Gastroesophageal sphincter (tissue), 4 donors: Measurements from ENCODE around the gene CAND1. TPM values are rescaled to one million over a fixed set of nuclear protein-coding genes. Genes with fewer than 3 reads are reported as not detected.
A peak's percentile ranks its signal among the peaks of the same experiment; 100 is the strongest.

ENCODE experiments used
- ATAC-seq: fragments of 150-250 bp; one replicate; pipeline ENCODE4 v1.9.1; 2016; ENCODE audit warnings: mild to moderate bottlenecking, moderate library complexity
- H3K27ac ChIP-seq, 4 donors: fragments of 200-600 bp; sonication (generic) in 3 of 4; 1 replicate in 3 of 4; 2 replicates in 1 of 4; pipeline ENCODE4 v1.5.1; 2016 to 2019
- H3K27me3 ChIP-seq: fragments of 200-600 bp; sonication (generic); one replicate; pipeline ENCODE4 v1.5.1; 2019
- H3K36me3 ChIP-seq, 2 donors: fragments of 200-600 bp; sonication (generic); one replicate each; pipeline ENCODE4 v1.5.1; 2019; ENCODE audit warnings: control low read depth in 1 of 2
- H3K4me1 ChIP-seq, 3 donors: fragments of 200-600 bp; sonication (generic); 1 replicate in 2 of 3; 2 replicates in 1 of 3; pipeline ENCODE4 v1.5.1; 2016 to 2019; ENCODE audit warnings: control low read depth in 2 of 3
- H3K4me3 ChIP-seq, 2 donors: fragments of 200-600 bp; sonication (generic); one replicate each; pipeline ENCODE4 v1.5.1; 2019; ENCODE audit warnings: mild to moderate bottlenecking in 1 of 2, moderate library complexity in 1 of 2
- H3K9me3 ChIP-seq, 3 donors: fragments of 200-600 bp; sonication (generic); one replicate each; pipeline ENCODE4 v1.5.1; 2017 to 2019; ENCODE audit warnings: control low read depth in 2 of 3
- CTCF ChIP-seq, 4 experiments: fragments of 200-600 bp in 2 of 4; fragments of 450-650 bp in 2 of 4; sonication (generic) in 1 of 4; IDR thresholded peaks; one replicate each; pipeline ENCODE4 v1.5.1; 2017 to 2019; ENCODE audit warnings: antibody characterized with exemption in 4 of 4, mild to moderate bottlenecking in 2 of 4, moderate library complexity in 2 of 4
- EP300 ChIP-seq: sonication (generic); formaldehyde crosslinking; IDR thresholded peaks from one replicate; pipeline ENCODE4 v1.6.1; 2017; ENCODE audit warnings: antibody characterized with exemption, mild to moderate bottlenecking
- POLR2A ChIP-seq, 2 donors: fragments of 450-650 bp; IDR thresholded peaks; one replicate each; pipeline ENCODE4 v1.6.1; 2017; ENCODE audit warnings: antibody characterized with exemption in 2 of 2, mild to moderate bottlenecking in 2 of 2, moderate library complexity in 1 of 2
- POLR2AphosphoS5 ChIP-seq: sonication (generic); formaldehyde crosslinking; IDR thresholded peaks from one replicate; pipeline ENCODE4 v1.6.1; 2017; ENCODE audit warnings: antibody characterized with exemption
- WGBS, 2 donors: methylation state at CpG; one replicate each; pipeline ENCODE4 v1.1.5; 2018; ENCODE audit warnings: low coverage in 1 of 2; 5-methylcytosine and 5-hydroxymethylcytosine counted together
- total RNA-seq, 4 donors: library from RNA; depleted of rRNA; stranded (reverse); fragments of >200 nt; gene quantifications; one replicate each; pipeline ENCODE4 v1.1.0, GENCODE V29; 2016

CAND1 gene
- total RNA-seq, 4 donors from 2014 or later: 68.7 to 98.5 (median 77.8) TPM

GRCh38 chr12:67239061-67239460 lies 30.1 kb upstream of the CAND1 start:
- 24 to 43% methylated on average over 2 of the region's 2 CpGs for WGBS, 2 donors

GRCh38 chr12:67241482-67241881 lies 27.7 kb upstream of the CAND1 start:
- Histone ChIP-seq H3K27me3 (no peaks in the 10 kb centered on the region), H3K4me1 (peaks cover 0 to 37% (median 0%) of the 10 kb centered on the region in 3 donors), H3K4me3 (no peak overlapping the region), H3K9me3 (no peaks in the 10 kb centered on the region), H3K36me3 (no peaks in the 10 kb centered on the region), H3K27ac (peak overlapping the region in 2 of 4 donors; percentile 8 to 45)
- no peak for ATAC-seq
- WGBS, 2 donors: 36 to 63% methylated on average over 3 of the region's 3 CpGs
- TF ChIP-seq EP300 (no peak), CTCF (IDR thresholded peaks at IDR 0.05) (no peak), POLR2AphosphoS5 (no peak)

More at GRCh38 chr12:67239061-67239460, 30.1 kb upstream of the CAND1 start:
- H3K27me3 ChIP-seq: no peaks in the 10 kb centered on the region
- H3K9me3 ChIP-seq: no peaks in the 10 kb centered on the region
- TF ChIP-seq EP300: no peak
- TF ChIP-seq CTCF (IDR thresholded peaks at IDR 0.05): no peak
- TF ChIP-seq POLR2AphosphoS5: no peak
- TF ChIP-seq POLR2A (IDR thresholded peaks at IDR 0.05): no peak
- no peak overlapping the region for H3K27ac ChIP-seq
- H3K4me3 ChIP-seq: no peak overlapping the region
- peaks cover 0 to 37% (median 0%) of the 10 kb centered on the region in 3 donors for H3K4me1 ChIP-seq
- no peak for ATAC-seq
- H3K36me3 ChIP-seq: no peaks in the 10 kb centered on the region

- Histone ChIP-seq H3K4me3 (no peak overlapping the region), H3K36me3 (no peaks in the 10 kb centered on the region), H3K4me1 (peaks cover 0 to 37% (median 0%) of the 10 kb centered on the region in 3 donors), H3K27me3 (no peaks in the 10 kb centered on the region), H3K9me3 (no peaks in the 10 kb centered on the region), H3K27ac (peak overlapping the region in 1 of 4 donors; percentile 9)
- ATAC-seq: no peak
- TF ChIP-seq POLR2AphosphoS5 (no peak), POLR2A (IDR thresholded peaks at IDR 0.05) (no peak), CTCF (IDR thresholded peaks at IDR 0.05) (no peak), EP300 (no peak)
Observed at GRCh38 chr12:67243260-67243659, 25.9 kb upstream of the CAND1 start.

GRCh38 chr12:67245571-67245970 lies 23.6 kb upstream of the CAND1 start:
- Histone ChIP-seq H3K4me3 (no peak overlapping the region), H3K27me3 (no peaks in the 10 kb centered on the region), H3K36me3 (no peaks in the 10 kb centered on the region), H3K27ac (no peak overlapping the region), H3K9me3 (no peaks in the 10 kb centered on the region), H3K4me1 (peaks cover 0 to 23% (median 0%) of the 10 kb centered on the region in 3 donors)
- no peak for TF ChIP-seq EP300
- no peak for TF ChIP-seq POLR2A (IDR thresholded peaks at IDR 0.05)
- no peak for TF ChIP-seq POLR2AphosphoS5
- TF ChIP-seq CTCF (IDR thresholded peaks at IDR 0.05): no peak
- WGBS, 2 donors: 79 to 85% methylated on average over 4 of the region's 4 CpGs
- ATAC-seq: no peak

GRCh38 chr12:67251012-67251411 lies 18.1 kb upstream of the CAND1 start:
- no peak for ATAC-seq
- Histone ChIP-seq H3K36me3 (no peaks in the 10 kb centered on the region), H3K27ac (no peak overlapping the region), H3K4me1 (no peaks in the 10 kb centered on the region), H3K27me3 (no peaks in the 10 kb centered on the region), H3K4me3 (no peak overlapping the region), H3K9me3 (no peaks in the 10 kb centered on the region)
- 81 to 91% methylated on average over 3 of the region's 3 CpGs for WGBS, 2 donors
- TF ChIP-seq EP300 (no peak), POLR2AphosphoS5 (no peak), CTCF (IDR thresholded peaks at IDR 0.05) (no peak), POLR2A (IDR thresholded peaks at IDR 0.05) (no peak)
